SK-N-SH treated with all-trans-retinoic acid at 6 μM for 48 hours (cell line): ENCODE measurements around the gene DYNLT3.

Source experiments
- ATAC-seq: fragments of 200-7000 bp; cut with Tn5 transposase; 3 replicates; pipeline ENCODE4 v1.9.1; 2020; ENCODE audit warnings: mild to moderate bottlenecking, moderate library complexity
- ARNTL ChIP-seq: fragments of 450-650 bp; formaldehyde crosslinking; IDR thresholded peaks from 2 replicates; pipeline ENCODE4 v1.5.0; 2020; ENCODE audit warnings: low read depth, mild to moderate bottlenecking, moderate library complexity, borderline replicate concordance
- BACH2 ChIP-seq: fragments of 250-450 bp; sonication (Bioruptor Pico); IDR thresholded peaks from 2 replicates; pipeline ENCODE4 v1.9.0; 2021; ENCODE audit warnings: mild to moderate bottlenecking, borderline replicate concordance
- CREB5 ChIP-seq: fragments of 250-450 bp; sonication (Bioruptor Pico); IDR thresholded peaks from 2 replicates; pipeline ENCODE4 v1.5.1; 2020; ENCODE audit warnings: low read depth, mild to moderate bottlenecking, moderate library complexity
- CSDC2 ChIP-seq: fragments of 250-450 bp; sonication (Bioruptor Pico); IDR thresholded peaks from 2 replicates; pipeline ENCODE4 v1.5.0; 2020; ENCODE audit warnings: mild to moderate bottlenecking, moderate library complexity
- CSRNP3 ChIP-seq: fragments of 250-450 bp; sonication (Bioruptor Pico); IDR thresholded peaks from 2 replicates; pipeline ENCODE4 v1.5.1; 2021; ENCODE audit warnings: mild to moderate bottlenecking, moderate library complexity
- ESRRG ChIP-seq: fragments of 250-450 bp; sonication (Bioruptor Pico); IDR thresholded peaks from 2 replicates; pipeline ENCODE4 v1.6.1; 2021; ENCODE audit warnings: mild to moderate bottlenecking
- GLIS3 ChIP-seq: fragments of 250-450 bp; sonication (Bioruptor Pico); IDR thresholded peaks from 2 replicates; pipeline ENCODE4 v1.5.0; 2020; ENCODE audit warnings: mild to moderate bottlenecking, moderate library complexity
- ISL1 ChIP-seq: fragments of 250-450 bp; sonication (Bioruptor Pico); IDR thresholded peaks from 2 replicates; pipeline ENCODE4 v2.1.2; 2022; ENCODE audit warnings: mild to moderate bottlenecking, moderate library complexity
- OSR1 ChIP-seq: fragments of 250-450 bp; sonication (Bioruptor Pico); IDR thresholded peaks from 2 replicates; pipeline ENCODE4 v1.8.0; 2022; ENCODE audit warnings: moderate library complexity, mild to moderate bottlenecking, inconsistent platforms
- POU6F1 ChIP-seq: fragments of 250-450 bp; sonication (Bioruptor Pico); IDR thresholded peaks from 2 replicates; pipeline ENCODE4 v1.8.0; 2021; ENCODE audit warnings: low read depth, mild to moderate bottlenecking, moderate library complexity, borderline replicate concordance
- PPARA ChIP-seq: fragments of 250-450 bp; sonication (Bioruptor Pico); IDR thresholded peaks from 2 replicates; pipeline ENCODE4 v1.5.0; 2020; ENCODE audit warnings: mild to moderate bottlenecking, borderline replicate concordance
- RARB ChIP-seq: fragments of 250-450 bp; sonication (Bioruptor Pico); IDR thresholded peaks from 2 replicates; pipeline ENCODE4 v1.8.0; 2021; ENCODE audit warnings: mild to moderate bottlenecking, moderate library complexity
- SNAI2 ChIP-seq: fragments of 250-450 bp; sonication (Bioruptor Pico); IDR thresholded peaks from 2 replicates; pipeline ENCODE4 v1.5.0; 2020; ENCODE audit warnings: mild to moderate bottlenecking, moderate library complexity
- TCF4 ChIP-seq: fragments of 250-450 bp; sonication (Bioruptor Pico); IDR thresholded peaks from 2 replicates; pipeline ENCODE4 v1.8.0; 2021; ENCODE audit warnings: mild to moderate bottlenecking, moderate library complexity, borderline replicate concordance
- TOX ChIP-seq: fragments of 250-450 bp; sonication (Bioruptor Pico); IDR thresholded peaks from 2 replicates; pipeline ENCODE4 v1.8.0; 2021; ENCODE audit warnings: mild to moderate bottlenecking, moderate library complexity, borderline replicate concordance
- TSHZ2 ChIP-seq: fragments of 250-450 bp; sonication (Bioruptor Pico); IDR thresholded peaks from 2 replicates; pipeline ENCODE4 v1.5.0; 2020; ENCODE audit warnings: mild to moderate bottlenecking, moderate library complexity
- ZC3H10 ChIP-seq: fragments of 250-450 bp; sonication (Bioruptor Pico); IDR thresholded peaks from 2 replicates; pipeline ENCODE4 v1.5.1; 2021; ENCODE audit warnings: mild to moderate bottlenecking, moderate library complexity
- ZFP3 ChIP-seq: fragments of 250-450 bp; sonication (Bioruptor Pico); IDR thresholded peaks from 2 replicates; pipeline ENCODE4 v1.5.0; 2020; ENCODE audit warnings: mild to moderate bottlenecking, moderate library complexity
- ZFP30 ChIP-seq: fragments of 450-650 bp; formaldehyde crosslinking; IDR thresholded peaks from 2 replicates; pipeline ENCODE4 v1.5.0; 2022; ENCODE audit warnings: mild to moderate bottlenecking, moderate library complexity
- ZNF565 ChIP-seq: fragments of 450-650 bp; formaldehyde crosslinking; conservative IDR thresholded peaks from 2 replicates; pipeline ENCODE4 v1.5.0; 2020; ENCODE audit warnings: low read depth, mild to moderate bottlenecking, moderate library complexity
- ZNF70 ChIP-seq: fragments of 450-650 bp; formaldehyde crosslinking; IDR thresholded peaks from 2 replicates; pipeline ENCODE4 v1.5.0; 2020; ENCODE audit warnings: mild to moderate bottlenecking, moderate library complexity
- ZNF8 ChIP-seq: fragments of 450-650 bp; formaldehyde crosslinking; IDR thresholded peaks from 2 replicates; pipeline ENCODE4 v1.5.0; 2020; ENCODE audit warnings: mild to moderate bottlenecking, moderate library complexity
- TF ChIP-seq, protein P1 (sequence below): fragments of 250-450 bp; sonication (Bioruptor Pico); IDR thresholded peaks from 2 replicates; pipeline ENCODE4 v1.8.0; 2020; ENCODE audit warnings: mild to moderate bottlenecking, moderate library complexity, borderline replicate concordance

DYNLT3 gene

DNA sequence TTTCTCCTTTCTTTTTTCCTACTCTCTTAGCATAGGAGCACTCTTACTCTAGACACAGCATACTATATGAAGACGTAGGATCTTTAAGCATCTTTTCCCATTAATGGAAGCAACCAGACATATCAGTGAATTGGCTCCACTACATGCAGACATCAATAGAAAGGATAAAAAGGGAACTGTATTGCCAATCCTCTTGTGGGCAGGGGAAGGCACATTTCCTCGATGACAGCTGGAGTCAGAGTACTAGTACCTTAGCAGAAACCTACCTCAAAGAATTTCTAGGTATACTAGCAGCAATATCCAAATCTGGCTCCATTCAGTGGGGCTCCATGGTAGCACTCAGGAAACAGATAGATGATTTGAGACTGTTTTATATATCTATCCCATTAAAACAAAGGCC, 47.4 kb downstream of the DYNLT3 start:
- no peak for ATAC-seq
- TF ChIP-seq, protein P1, sequence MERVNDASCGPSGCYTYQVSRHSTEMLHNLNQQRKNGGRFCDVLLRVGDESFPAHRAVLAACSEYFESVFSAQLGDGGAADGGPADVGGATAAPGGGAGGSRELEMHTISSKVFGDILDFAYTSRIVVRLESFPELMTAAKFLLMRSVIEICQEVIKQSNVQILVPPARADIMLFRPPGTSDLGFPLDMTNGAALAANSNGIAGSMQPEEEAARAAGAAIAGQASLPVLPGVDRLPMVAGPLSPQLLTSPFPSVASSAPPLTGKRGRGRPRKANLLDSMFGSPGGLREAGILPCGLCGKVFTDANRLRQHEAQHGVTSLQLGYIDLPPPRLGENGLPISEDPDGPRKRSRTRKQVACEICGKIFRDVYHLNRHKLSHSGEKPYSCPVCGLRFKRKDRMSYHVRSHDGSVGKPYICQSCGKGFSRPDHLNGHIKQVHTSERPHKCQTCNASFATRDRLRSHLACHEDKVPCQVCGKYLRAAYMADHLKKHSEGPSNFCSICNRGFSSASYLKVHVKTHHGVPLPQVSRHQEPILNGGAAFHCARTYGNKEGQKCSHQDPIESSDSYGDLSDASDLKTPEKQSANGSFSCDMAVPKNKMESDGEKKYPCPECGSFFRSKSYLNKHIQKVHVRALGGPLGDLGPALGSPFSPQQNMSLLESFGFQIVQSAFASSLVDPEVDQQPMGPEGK (CRISPR knock-in tag), result no peak
- TF ChIP-seq BACH2 (CRISPR knock-in tag) (no peak), ESRRG (CRISPR knock-in tag) (no peak), ZNF8 (CRISPR knock-in tag) (no peak), ZC3H10 (CRISPR knock-in tag) (no peak), ARNTL (no peak), CSDC2 (CRISPR knock-in tag) (no peak), ZFP30 (CRISPR knock-in tag) (no peak), GLIS3 (CRISPR knock-in tag) (no peak), ZNF565 (CRISPR knock-in tag) (no peak), OSR1 (no peak), CSRNP3 (CRISPR knock-in tag) (no peak), SNAI2 (no peak), POU6F1 (no peak), CREB5 (CRISPR knock-in tag) (no peak), TOX (CRISPR knock-in tag) (no peak)
- TF ChIP-seq, all 23 proteins: peak for 0

GRCh38 chrX:37796805-37797204, 50.6 kb downstream of the DYNLT3 start:
- no peak for TF ChIP-seq PPARA (CRISPR knock-in tag)
- no peak for TF ChIP-seq RARB (CRISPR knock-in tag)
- no peak for TF ChIP-seq TCF4 (CRISPR knock-in tag)
- TF ChIP-seq BACH2 (CRISPR knock-in tag), result no peak
- no peak for TF ChIP-seq SNAI2
- no peak for TF ChIP-seq CSRNP3 (CRISPR knock-in tag)
- TF ChIP-seq OSR1, result no peak
- TF ChIP-seq ISL1 (CRISPR knock-in tag), result no peak
- TF ChIP-seq CREB5 (CRISPR knock-in tag), result no peak
- TF ChIP-seq ZNF565 (CRISPR knock-in tag), result no peak
- TF ChIP-seq POU6F1, result no peak
- no peak for TF ChIP-seq GLIS3 (CRISPR knock-in tag)
- TF ChIP-seq ZFP30 (CRISPR knock-in tag), result no peak
- TF ChIP-seq ARNTL, result no peak
- TF ChIP-seq ZNF70 (CRISPR knock-in tag), result no peak
- TF ChIP-seq ESRRG (CRISPR knock-in tag), result no peak
- no peak for TF ChIP-seq ZFP3 (CRISPR knock-in tag)
- TF ChIP-seq TSHZ2 (CRISPR knock-in tag), result no peak
- no peak for TF ChIP-seq ZC3H10 (CRISPR knock-in tag)
- no peak for ATAC-seq
